Thoracic aorta (tissue), 2 donors: ENCODE measurements around the gene ADI1. TPM values are rescaled to one million over a fixed set of nuclear protein-coding genes. Genes with fewer than 3 reads are reported as not detected.

ENCODE experiments used
- ATAC-seq: fragments of 150-250 bp; one replicate; pipeline ENCODE4 v1.8.0; 2017; ENCODE audit warnings: low read depth; ENCODE audit not compliant: insufficient number of reproducible peaks, low FRiP score
- DNase-seq: peaks from one replicate; pipeline ENCODE4 v3.0.0-alpha.2; 2020; ENCODE audit warnings: low spot score
- H3K27ac ChIP-seq, 2 donors: fragments of 200-600 bp; sonication (generic); 1 replicate in 1 of 2; 2 replicates in 1 of 2; pipeline ENCODE4 v1.5.1; 2016; ENCODE audit warnings: mild to moderate bottlenecking in 2 of 2, moderate library complexity in 2 of 2
- H3K27me3 ChIP-seq: fragments of 200-600 bp; sonication (generic); replicated peaks from 2 replicates; pipeline ENCODE4 v1.6.0; 2016; ENCODE audit warnings: mild to moderate bottlenecking; ENCODE audit not compliant: insufficient read depth
- H3K36me3 ChIP-seq: fragments of 200-600 bp; sonication (generic); one replicate; pipeline ENCODE4 v1.5.1; 2016
- H3K4me1 ChIP-seq, 2 donors: fragments of 200-600 bp; sonication (generic); 1 replicate in 1 of 2; 2 replicates in 1 of 2; pipeline versions ENCODE4 v1.5.1 to v1.6.0; 2016; ENCODE audit warnings: low read depth in 2 of 2, mild to moderate bottlenecking in 1 of 2; ENCODE audit not compliant: control insufficient read depth in 1 of 2
- H3K4me3 ChIP-seq: fragments of 200-600 bp; sonication (generic); 2 replicates; pipeline ENCODE4 v1.5.1; 2016; ENCODE audit warnings: mild to moderate bottlenecking
- H3K9me3 ChIP-seq: fragments of 200-600 bp; sonication (generic); 2 replicates; pipeline ENCODE4 v1.5.1; 2016
- CTCF ChIP-seq: fragments of 200-600 bp; sonication (generic); IDR thresholded peaks from one replicate; pipeline ENCODE4 v1.5.1; 2019; ENCODE audit warnings: antibody characterized with exemption
- total RNA-seq, 2 donors: library from RNA; depleted of rRNA; stranded (reverse); fragments of >200 nt; gene quantifications; one replicate each; pipeline versions ENCODE4 v1.1.0 to v1.2.3, GENCODE V29; 2016

ADI1 gene
- total RNA-seq, 2 donors from 2014 or later = 120 to 126 TPM

DNA sequence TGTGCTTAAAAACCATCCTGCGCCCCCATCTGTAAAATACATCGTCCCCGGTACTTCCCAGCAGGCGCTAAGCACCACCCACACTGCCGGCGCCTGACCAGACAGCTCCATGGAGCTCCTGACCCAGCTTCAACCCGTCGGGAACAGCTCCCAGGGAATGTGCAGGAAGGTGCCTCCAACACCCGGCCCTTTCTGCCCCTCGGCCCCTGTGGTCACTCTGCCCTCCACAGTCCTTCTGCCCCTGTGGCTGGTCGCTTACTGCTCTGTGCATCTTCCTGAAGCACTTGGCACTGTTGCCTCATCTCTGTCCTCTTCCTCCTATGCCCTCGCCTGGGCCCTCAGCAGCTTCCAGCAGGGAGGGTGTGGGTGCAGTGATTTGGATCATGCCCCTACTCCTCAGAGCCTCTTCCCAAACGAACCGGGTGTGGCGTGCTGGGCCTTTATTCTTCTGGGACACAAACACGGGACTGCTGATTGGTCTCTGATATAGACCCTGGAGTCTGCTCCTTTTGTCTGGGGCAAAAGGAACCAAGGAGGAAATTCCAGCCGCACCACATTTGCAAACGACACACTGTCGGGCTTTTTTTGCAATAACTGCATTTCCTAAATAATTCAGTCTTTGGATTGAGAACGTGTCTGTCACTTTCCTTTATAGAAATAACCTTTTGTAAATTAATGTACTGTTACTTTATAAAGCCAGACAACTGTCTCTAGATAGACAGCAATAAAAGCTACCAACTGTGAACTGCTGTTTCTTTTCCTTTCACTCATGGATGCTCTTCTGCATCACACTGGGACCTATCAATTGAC lies 65.9 kb downstream of the ADI1 start:
- Histone ChIP-seq H3K27me3 (no peaks in the 10 kb centered on the region), H3K36me3 (peaks cover 14% of the 10 kb centered on the region), H3K4me1 (no peaks in the 10 kb centered on the region), H3K27ac (no peak overlapping the region), H3K4me3 (no peak overlapping the region), H3K9me3 (no peaks in the 10 kb centered on the region)
- DNase-seq (no peak), ATAC-seq (no peak)
- TF ChIP-seq CTCF = no peak

DNA sequence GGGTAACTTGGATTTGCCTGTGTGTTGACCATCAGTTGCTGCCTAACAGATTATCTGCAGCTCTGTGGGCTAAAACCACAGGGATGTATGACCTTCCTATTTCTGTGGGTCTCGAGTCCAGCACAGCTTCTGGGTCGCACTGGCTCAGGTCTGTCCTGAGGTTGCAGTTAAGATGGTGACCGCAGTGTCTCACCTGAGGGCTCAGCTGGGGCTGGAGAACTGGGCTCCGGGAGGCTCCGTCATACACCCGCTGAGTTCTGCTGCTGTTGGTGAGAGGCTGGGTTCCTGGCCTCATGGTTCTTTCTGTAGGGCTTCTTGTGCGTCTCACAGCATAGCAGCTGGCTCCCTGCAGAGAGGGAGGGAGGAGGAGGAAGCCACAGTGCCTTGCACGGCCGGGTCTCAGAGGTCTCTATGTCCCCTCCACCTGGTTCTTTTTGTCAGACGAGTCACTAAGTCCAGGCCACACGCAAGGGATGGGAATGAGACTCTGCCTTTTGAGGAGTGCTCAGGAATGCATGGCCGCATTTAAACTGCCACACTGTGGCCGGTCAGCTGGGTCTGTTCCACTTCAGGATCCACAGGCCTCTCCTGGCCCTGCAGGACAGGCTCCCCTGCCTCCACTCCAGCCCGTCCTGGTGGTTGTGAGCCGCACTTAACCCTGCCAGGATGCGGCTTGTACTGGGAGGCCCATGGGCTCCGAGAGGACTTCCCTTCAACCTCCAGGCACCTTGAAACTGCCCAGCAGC lies 67.2 kb downstream of the ADI1 start:
- no peak for TF ChIP-seq CTCF
- Histone ChIP-seq H3K4me1 (no peaks in the 10 kb centered on the region), H3K36me3 (peaks cover 12% of the 10 kb centered on the region), H3K9me3 (no peaks in the 10 kb centered on the region), H3K27me3 (no peaks in the 10 kb centered on the region), H3K27ac (no peak overlapping the region), H3K4me3 (no peak overlapping the region)
- ATAC-seq (no peak), DNase-seq (no peak)

- TF ChIP-seq CTCF = no peak
- no peak overlapping the region for H3K27ac ChIP-seq
- H3K27me3 ChIP-seq = no peaks in the 10 kb centered on the region
- H3K9me3 ChIP-seq = no peaks in the 10 kb centered on the region
- H3K4me3 ChIP-seq = no peak overlapping the region
- DNase-seq (no peak), ATAC-seq (no peak)
- H3K4me1 ChIP-seq = no peaks in the 10 kb centered on the region
- H3K36me3 ChIP-seq = peaks cover 13% of the 10 kb centered on the region
Measured at GRCh38 chr2:3451169-3451568, 68.2 kb downstream of the ADI1 start.

DNA sequence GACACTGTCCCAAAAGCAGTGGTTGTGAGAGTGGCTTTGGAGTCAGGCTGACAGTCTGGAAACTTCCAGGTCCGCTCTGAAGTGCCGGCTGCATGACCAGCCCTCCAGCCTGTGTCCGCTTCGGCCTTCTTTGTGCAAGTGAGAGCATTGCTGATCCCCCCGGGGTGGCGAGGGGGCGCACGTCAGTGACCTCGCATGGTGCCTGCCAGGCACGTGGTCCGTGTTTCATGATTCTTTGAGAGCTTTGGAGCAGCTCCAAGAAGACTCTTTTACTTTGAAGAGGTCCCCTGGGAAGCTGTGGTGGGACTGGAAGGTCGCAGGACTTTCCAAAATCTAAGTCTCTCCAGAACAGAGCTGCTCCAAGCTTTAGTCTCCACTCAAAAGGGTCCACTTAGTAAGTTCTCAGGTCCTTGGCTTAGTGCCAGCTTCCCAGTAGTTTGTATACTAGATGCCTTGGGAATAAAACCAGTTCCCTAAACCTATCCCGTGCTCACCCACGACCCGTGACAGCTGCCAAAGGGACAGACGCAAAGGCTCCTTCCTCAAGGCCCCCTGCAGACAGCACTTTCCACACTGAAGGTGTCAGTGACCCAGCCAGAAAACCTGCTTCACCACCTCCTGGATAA lies 68.8 kb downstream of the ADI1 start:
- ATAC-seq = no peak

More for the DNA sequence above, 68.8 kb downstream of the ADI1 start:
- DNase-seq = no peak
- no peaks in the 10 kb centered on the region for H3K4me1 ChIP-seq
- no peak for TF ChIP-seq CTCF
- H3K27me3 ChIP-seq = no peaks in the 10 kb centered on the region
- H3K27ac ChIP-seq = no peak overlapping the region
- H3K9me3 ChIP-seq = no peaks in the 10 kb centered on the region
- H3K4me3 ChIP-seq = no peak overlapping the region
- H3K36me3 ChIP-seq = peaks cover 19% of the 10 kb centered on the region
